Measurements from ENCODE around the gene THADA.
"Not testable (repeated sequence)": the region's sequence is repeated elsewhere in the genome, so short reads cannot be mapped to it uniquely, and the experiment has no call there.

The THADA gene

DNA sequence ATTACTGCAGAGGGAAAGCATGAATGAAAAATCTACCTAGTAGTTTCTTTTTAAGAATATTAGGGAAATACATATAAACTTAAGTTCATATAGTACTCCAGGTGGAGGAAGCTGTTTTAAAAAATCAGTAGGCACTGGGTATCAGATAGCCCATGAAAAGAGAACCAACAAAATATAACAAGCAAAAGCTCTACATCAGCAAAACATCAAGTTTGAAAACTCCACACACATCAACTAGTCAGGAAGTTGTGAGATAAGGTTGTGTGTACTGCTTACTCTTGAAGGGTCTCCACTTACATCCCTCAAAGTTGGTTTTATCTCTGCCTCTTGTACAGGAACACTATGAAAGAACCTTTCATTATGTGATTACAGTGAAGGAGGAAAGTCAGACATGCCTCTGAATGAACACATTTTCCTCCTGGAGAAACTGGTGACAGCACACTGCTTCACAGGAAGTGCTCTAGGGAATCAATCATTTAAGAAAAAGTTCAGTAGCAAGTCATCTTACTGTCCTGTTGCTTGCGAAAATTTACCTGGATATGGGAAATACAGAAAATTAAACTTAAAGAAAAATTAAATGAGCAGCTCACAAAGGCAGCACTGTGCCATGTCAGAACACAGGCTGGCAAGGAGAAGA, 57.7 kb downstream of the THADA start:
- no peak for DNase-seq (ENCODE audit: low read depth)

DNA sequence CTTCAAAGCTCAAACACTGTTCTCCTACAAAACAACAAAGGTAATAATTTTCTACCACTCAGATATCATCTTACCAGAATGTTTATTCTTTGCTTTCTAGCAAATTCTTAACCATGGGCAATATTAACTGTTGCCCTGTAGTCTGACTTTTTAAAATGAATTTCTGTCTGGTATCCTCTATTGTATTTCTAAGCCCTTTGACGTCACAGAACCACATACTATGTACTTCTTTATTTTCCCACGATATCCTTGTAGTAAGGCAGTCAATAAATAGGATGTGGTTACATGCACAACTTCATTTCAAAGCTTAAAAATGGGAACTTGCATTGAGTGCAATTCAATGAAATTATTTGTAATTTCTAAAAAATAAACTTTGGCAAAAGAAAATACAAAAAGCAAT, 58.7 kb downstream of the THADA start:
- no peak for DNase-seq (ENCODE audit: low read depth)

DNA sequence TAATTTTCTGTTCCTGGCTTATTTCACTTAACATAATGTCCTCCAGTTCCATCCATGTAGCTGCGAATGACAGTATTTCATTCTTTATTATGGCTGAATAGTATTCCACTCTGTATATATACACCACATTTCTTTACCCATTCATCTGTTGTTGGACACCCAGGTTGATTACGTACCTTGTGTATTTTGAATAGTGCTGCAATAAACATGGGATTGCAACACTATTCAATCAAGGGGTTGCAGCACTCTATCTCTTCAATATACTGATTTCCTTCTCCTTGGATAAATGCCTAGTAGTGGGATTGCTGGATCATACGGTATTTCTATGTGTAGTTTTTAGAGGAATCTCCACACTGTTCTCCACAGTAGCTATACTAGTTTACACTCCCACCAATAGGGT, 61.3 kb downstream of the THADA start:
- DNase-seq (ENCODE audit: low read depth) = no peak

DNA sequence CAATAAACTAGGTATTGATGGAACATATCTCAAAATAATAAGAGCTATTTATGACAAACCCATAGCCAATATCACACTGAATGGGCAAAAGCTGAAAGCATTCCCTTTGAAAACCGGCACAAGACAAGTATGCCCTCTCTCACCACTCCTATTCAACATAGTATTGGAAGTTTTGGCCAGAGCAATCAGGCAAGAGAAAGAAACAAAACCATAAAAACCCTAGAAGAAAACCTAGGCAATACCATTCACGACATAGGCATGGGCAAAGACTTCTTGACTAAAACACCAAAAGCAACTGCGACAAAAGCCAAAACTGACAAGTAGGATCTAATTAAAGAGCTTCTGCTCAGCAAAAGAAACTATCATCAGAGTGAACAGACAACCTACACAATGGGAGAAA, 63.3 kb downstream of the THADA start:
- not testable (repeated sequence) for DNase-seq (ENCODE audit: low read depth)

DNA sequence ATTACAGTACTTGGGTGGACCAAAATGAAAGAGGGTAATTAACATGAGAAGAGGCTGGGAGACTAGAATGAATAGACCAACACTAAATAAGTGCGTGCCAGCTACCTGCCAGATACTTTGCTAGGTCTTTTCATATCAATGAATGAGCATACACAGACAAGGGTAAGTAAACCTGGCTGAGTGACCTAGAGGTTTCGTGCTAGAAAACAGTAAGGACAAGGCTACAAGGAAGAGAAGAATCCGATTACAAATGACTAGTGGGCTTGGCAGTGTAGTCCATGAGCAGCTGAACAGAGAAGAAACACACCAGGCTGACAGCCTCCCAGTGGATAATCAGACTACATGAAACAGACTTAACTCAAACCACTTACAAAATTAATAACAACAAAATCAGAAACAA, 64.6 kb downstream of the THADA start:
- DNase-seq (ENCODE audit: low read depth) = no peak

DNA sequence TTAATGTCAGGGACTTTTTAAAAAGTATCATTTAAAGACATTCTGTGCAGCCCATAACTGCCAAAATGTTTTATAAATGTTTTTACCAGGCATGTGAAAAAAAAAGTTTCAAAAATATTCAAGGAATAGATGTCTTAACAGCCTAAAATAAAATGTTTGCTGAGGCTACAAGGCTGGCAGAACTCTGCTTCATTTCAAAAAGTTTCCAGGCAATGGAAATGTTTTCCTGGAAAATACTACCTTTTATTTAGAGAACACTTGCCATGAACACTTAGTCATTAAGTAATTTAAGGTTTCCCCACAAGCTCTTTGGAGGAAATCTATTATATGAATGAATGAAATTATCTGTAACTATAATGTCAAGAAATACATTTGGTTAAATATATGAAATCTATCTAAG, 68.8 kb downstream of the THADA start:
- DNase-seq (ENCODE audit: low read depth) = no peak

DNA sequence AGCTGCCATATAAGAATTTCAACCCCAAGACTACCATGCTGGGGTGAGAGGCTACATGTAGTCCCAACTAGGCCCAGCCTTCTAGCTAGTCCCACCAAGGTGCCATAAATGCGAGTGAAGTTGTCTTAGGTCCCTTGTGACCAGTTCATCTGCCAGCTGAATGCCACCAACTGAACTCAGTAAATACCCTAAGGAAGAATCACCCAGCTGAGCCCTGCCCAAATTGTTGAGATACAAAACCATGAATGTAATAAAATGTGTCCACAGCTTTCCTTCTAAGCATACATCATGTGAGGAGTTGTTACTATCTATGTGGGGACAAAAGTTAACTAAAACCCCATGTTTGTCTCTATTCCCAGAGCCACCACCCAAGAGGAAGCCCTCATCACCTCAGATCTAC, 70.3 kb downstream of the THADA start:
- DNase-seq (ENCODE audit: low read depth) = no peak

DNA sequence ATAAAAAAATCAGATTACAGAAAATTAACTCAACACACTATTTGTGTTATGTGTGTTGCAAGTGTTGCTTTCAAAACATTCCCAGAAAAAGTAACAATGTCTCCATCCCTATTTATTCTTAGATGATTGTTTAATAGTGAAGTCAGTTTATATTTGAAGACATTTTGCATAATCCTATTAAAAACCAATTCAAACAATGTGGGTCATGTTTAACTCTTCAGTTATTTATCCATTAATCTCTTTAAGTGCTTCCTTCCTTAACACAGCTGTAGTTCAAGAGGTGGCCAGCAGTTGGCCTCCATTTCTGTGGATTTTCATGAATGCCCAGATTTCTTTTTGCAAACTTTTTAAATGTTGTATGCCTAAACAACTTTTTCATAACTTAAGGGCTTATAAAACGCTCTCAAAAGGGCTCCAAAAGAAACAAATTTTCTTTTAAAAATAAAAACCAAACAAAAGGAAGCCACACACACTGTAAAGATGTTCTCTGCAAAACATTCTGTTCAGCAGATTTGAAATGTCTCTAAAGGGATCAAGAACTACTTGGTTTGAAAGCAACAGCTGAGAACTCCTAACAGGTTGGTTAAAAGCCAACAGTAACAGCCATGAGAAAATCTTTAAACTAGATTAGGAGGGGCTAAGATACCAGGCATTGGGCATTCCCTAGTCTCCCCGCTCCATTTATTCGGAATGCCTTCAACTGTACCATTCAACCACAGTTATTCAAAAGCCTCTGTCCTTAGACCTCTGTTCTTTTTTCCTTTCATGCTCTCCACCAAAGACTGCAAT, 71.5 kb downstream of the THADA start:
- DNase-seq (ENCODE audit: low read depth) = no peak

DNA sequence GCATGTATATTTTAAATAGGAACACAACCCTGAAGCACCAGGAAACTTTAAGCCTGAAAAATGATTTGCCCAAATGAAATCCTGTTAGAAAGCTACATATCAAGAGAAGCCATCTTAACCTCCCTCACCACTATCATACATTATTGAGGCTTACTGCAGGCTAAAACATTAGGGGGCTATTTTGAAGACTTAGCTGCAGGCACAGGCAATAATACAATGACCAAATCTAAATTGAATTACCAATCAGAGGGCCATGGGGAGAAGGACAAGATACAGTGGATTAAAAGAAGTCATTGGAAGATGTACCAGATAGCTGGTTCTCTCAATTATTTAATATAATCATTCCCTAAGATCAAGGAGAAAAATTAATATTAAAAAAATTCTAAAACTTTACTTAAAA, 73.7 kb downstream of the THADA start:
- no peak for DNase-seq (ENCODE audit: low read depth)

DNA sequence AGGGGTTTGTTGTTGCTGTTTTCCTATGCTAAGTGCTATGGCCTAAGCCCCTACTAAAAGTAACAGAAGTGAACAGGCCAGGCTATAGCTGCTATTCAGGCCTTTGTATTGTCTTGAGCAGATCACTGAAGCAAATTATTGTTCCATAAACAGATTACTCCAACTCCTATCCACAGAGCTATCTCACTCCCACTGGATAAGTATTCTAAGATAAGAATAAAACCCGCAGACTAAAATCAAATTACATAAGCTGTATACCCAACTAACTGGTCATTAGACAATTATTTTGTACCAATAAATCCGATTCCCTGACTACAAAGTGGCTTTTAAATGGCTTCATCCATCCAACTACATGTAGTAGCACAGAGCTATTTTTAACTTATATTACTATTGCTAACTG, 74.3 kb downstream of the THADA start:
- no peak for DNase-seq (ENCODE audit: low read depth)

DNA sequence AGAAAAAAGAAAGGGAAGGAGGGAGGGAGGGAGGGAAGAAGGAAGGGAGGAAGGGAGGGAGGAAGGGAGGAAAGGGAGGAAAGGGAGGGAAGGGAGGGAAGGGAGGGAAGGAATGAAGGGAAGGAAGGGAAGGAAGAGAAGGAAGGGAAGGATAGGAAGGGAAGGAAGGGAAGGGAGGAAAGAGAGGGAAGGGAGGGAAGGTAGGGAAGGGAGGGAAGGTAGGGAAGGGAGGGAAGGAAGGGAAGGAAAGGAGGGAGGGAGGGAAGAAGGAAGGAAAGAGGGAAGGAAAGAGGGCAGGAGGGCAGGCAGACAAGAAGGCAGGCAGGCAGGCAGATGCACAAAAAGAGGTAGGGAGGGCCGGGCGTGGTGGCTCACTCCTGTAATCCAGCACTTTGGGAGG, 74.9 kb downstream of the THADA start:
- DNase-seq (ENCODE audit: low read depth) = no peak

DNA sequence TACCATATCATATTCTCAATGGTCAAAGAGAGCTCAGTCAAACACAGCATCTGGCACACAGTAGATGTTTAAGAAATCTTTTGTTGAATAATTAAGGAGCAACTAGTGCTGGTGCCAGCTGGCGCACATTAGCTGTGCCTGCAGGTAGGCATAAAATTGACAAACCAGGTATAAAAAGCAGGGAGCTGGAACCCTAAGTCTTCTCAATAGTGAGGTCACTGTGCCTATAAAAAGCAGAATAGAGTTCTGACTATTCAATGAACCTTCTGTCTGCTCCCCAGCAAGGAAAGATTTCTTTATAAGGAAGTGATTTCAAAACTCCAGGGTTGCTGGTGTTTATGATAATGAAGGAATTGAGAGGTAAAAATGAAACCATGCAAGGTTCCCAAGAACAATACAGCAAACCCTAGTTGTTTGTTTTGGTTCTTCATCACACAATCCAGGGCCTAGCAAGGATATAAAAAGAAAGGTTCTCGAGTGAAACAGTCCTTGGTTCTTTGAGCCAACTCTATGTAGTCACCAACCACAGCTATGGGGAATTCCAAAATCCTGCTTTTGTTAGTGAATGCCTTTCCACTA, 76.1 kb downstream of the THADA start:
- peak; percentile 95 for DNase-seq (ENCODE audit: low read depth)

DNA sequence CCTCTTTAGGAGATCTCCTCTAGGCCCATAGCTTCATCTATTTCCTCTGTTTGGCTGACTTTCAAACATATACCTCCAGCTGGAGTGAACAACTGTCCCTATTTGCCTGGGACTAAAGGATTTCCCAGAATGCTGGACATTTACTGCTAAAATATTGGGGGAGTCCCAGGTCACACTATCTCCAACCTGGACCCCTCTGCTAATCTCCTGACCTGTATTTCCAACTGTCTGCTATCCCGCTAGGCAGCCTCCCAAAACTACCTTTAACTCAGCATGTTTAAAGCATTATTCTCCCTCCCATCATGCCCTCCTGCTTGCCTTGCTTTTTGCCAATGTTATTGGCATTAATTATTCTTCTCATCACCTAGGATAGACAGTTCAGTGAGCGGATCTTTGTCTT, 77.1 kb downstream of the THADA start:
- no peak for DNase-seq (ENCODE audit: low read depth)

DNA sequence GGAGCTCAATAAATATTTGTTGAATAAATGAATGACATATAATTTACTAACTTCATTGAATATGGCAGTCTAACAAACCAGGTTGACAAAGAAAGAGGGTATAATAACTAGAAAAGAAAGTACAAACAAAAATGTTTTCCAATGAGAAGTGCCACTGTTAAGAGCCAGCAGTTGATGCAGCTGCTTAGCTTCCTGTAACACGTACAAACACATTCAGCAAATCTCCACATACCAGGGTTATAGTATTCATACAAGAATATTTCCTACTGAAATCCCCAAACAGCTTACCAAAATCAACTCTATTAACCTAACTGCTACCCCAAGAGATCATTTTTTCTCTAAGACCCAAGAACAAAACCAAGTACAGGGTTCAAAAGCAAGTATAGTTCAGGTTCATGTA, 77.7 kb downstream of the THADA start:
- DNase-seq (ENCODE audit: low read depth) = no peak

DNA sequence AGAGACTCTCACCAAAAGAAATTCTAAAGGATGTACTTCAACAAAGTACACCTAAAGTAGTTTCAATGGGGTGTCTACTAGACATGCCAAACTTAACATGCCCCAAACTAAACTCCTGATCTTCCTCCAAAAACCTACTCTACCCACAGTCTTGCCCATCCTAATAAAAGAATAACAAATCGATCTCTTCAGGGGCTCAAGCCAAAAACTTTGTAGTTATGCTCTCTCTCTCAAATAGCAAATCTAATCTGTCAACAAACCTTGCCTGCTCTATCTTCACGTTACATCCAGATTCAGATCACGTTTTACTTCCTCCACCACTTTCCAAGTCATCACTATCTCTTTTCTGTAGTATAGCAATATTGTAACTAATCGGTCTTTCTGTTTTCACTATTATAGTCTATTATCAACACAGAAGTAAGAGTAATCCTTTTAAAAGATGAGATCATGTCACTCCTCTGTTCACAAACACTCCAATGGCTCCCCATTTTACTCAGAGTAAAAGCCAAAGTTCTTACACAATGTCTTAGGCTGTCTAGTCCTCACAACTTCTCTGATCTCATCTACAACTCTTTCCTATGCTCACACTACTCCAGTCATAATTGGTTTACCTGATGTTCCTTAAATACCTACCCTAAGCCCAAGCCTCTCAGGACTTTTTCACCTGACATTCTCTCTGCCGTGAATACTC, 79.9 kb downstream of the THADA start:
- DNase-seq (ENCODE audit: low read depth) = no peak

DNA sequence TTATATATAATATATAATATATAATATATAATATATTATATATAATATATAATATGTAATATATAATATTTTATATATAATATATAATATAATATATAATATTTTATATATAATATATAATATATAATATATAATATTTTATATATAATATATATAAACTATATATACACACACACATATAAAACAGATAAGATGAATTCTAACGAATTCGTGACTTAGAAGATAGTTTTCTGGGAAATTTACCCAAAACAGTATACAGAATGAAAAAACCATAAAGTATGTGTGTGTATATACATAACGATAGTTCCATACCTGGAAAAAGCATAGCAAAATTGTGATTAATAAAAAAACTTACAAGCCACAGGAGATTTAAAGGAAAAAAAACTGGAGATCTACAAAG, 80.6 kb downstream of the THADA start:
- no peak for DNase-seq (ENCODE audit: low read depth)

DNA sequence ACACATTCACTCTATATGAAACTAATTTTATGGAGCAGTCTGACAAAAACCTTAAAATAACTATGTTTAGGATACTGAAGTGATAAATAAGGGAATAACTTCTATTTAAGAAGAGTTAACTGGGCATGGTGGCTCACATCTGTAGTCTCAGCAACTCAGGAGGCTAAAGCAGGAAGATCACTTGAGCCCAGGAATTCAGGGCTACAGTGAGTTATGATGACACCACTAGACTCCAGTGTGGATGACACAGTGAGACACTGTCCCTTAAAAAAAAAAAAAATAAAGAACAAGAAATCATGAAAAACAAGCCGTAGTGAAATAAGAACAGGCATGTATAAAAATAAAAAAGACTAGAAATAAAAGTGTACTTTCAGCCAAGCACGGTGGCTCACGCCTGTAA, 82.0 kb downstream of the THADA start:
- DNase-seq (ENCODE audit: low read depth) = no peak

DNA sequence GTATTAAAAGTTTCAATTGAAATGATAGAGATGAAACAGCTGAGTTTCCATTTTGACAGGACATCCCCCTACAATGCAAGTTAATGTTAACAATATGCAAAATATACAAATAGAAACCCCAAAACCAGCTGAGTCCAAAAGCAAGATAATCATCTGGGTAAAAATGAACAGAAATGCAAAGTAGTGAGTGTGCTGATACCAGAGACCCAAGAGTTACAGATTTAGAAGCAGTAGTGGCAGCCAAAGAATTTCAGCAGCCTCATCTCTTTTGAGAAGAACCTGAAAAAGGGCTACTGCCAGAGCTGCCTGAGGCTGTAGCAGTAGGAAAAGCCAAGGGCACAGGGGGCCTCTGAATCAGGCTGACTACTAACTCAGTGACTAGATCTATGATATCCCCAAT, 82.6 kb downstream of the THADA start:
- DNase-seq (ENCODE audit: low read depth) = no peak

DNA sequence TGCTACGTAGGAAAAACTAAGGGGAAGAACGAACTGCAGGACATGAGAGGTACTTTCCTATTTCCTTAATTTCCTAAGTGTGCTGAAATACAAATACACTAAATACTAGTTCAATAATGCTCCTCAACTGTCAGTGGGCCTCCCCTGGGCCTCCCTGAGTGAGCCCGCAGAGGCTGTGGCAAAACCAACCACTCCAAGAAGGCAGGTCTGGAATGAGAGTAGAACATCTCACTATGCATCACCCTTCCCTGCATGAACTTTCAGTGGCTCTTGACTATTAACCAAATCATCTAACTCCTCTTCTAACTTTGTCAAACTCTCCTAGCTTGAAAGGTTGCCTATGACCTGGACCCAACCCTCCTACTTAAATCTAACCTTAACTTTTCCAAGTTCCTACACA, 84.6 kb downstream of the THADA start:
- no peak for DNase-seq (ENCODE audit: low read depth)

DNA sequence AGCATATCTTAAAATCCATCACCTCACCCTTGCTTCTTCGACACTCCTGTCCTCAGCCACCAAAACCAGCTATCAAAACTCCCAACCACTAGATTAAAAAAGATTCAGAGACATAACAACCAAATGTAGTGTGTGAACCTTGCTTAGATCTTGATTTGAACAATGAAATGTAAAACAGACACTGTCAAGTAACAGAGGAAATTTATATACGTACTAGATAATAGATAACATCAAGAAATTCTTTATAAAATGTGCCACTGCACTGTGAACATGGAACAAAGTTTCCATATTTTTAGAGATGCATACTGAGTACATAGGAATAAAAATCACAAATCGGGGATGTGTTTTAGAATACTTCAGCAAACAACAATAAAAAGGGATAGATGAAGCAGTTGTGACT, 86.0 kb downstream of the THADA start:
- no peak for DNase-seq (ENCODE audit: low read depth)

DNA sequence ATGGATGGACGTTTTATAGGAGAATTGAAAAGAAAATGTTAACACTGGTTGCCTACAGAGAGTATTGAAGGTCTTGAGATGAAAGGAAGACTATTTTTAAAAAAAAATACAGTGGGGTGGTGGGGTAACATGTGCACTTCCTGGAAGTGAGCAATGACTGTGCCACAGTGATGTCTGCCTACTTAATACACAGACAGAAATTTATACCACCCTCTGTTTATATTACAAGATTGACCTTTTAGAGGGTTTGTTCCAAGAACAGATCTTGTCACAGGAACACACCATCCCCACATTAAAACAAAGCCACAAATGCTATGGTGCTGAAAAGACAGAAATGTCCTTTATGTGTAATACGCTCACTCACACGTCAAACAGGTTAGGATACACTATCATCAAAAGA, 87.6 kb downstream of the THADA start:
- DNase-seq (ENCODE audit: low read depth) = no peak

DNA sequence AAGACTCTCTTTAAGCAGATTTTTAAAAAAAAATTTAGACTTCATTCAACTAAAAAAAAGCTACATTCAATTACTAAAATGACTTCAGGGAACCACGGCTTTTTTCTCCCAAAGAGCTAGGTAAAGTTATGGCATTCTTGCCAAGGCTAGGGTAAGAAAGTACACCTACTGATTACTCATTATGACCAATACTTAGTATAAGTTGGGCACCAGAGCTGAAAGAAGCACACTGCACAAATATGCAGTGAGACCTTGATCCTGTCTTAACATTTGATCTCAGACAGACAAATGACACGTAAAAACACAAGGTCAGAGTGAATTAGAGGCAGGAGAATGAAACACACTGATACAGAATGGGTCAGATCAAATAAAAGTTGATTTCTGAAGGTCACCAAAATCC, 88.7 kb downstream of the THADA start:
- no peak for DNase-seq (ENCODE audit: low read depth)

DNA sequence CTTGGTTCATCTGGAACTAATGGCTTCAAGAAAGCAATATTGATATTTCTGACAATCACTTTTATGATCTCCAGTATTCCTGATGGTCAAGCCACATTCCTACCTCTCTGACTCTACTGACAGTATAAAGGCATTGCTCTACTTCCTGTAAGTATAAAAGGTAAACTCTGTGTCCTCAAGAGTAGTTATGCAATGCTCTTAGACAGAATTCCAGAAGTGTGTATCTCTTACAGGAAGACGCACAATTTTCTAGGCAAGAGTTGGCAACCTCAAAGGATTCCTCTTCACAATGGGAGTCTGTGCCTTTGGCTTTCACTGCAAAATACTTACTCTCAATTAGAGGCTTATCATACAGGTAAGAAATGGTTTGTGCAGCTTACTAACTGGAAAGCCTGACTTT, 100.1 kb downstream of the THADA start:
- DNase-seq (ENCODE audit: low read depth) = no peak
